HCT116 (cell line): Measurements from ENCODE around the gene GGCX. TPM values are rescaled to one million over a fixed set of nuclear protein-coding genes. Genes with fewer than 3 reads are reported as not detected.

Source experiments
- ATAC-seq: fragments of 200-7000 bp; cut with Tn5 transposase; 2 replicates; pipeline ENCODE4 v1.9.1; 2020; ENCODE audit warnings: mild to moderate bottlenecking, moderate library complexity
- BruUV-seq: library from RNA; stranded (reverse); fragments of 400-500 nt; replicated peaks from 2 replicates; lab custom pipeline; 2021; lab: Mats Ljungman, UMichigan
- CTCF ChIA-PET: fragments of 300-600 bp; sonication (Branson Sonifier 250); formaldehyde crosslinking; loops from one replicate; lab custom pipeline; 2021; ENCODE audit warnings: antibody characterized with exemption; lab: Charles Lee
- POLR2A ChIA-PET: fragments of 300-600, 350-600 bp; sonication (Branson Sonifier 250); formaldehyde crosslinking; loops from one replicate; lab custom pipeline; 2021; ENCODE audit warnings: antibody characterized with exemption; lab: Charles Lee
- RAD21 ChIA-PET, 2 experiments: fragments of 300-600 bp; sonication (Branson Sonifier 250); formaldehyde crosslinking; loops; one replicate each; lab custom pipeline; 2023; ENCODE audit warnings: low total read pairs in 2 of 2; ENCODE audit not compliant: uncharacterized antibody in 2 of 2, unreplicated experiment in 2 of 2, low non-redundant PET in 1 of 2; lab: Charles Lee
- DNase-seq: peaks from one replicate; pipeline ENCODE4 v3.0.0-alpha.2; 2010; ENCODE audit warnings: low read depth, low spot score
- H2AFZ ChIP-seq: fragments of 200-600 bp; shearing (Covaris generic), sonication (generic); 2 replicates; pipeline ENCODE4 v1.6.1; 2017; ENCODE audit warnings: low read depth, mixed run types, mixed read lengths, antibody characterized with exemption, low read length; ENCODE audit not compliant: poor library complexity, severe bottlenecking
- H3K27ac ChIP-seq: 2 replicates; pipeline ENCODE4 v1.5.1; 2012; ENCODE audit warnings: low read depth, low read length
- H3K27me3 ChIP-seq: fragments of 200-600 bp; sonication (generic); 2 replicates; pipeline ENCODE4 v1.6.1; 2016; ENCODE audit warnings: mixed run types, low read length, mixed read lengths; ENCODE audit not compliant: insufficient read depth
- H3K36me3 ChIP-seq, 2 experiments: fragments of 200-500 bp in 1 of 2; fragments of 200-600 bp in 1 of 2; sonication (Bioruptor generic) in 1 of 2; sonication (generic) in 1 of 2; 2 replicates each; pipeline versions ENCODE4 v1.5.1 to v1.6.1; 2014 to 2016; ENCODE audit warnings: low read length in 2 of 2, inconsistent platforms in 1 of 2, mixed read lengths in 1 of 2, mixed run types in 1 of 2; ENCODE audit not compliant: insufficient read depth in 2 of 2, control insufficient read depth in 1 of 2
- H3K4me1 ChIP-seq, 2 experiments: fragments of 200-600 bp in 1 of 2; sonication (generic) in 1 of 2; 2 replicates each; pipeline versions ENCODE4 v1.5.1 to v1.6.1; 2012 to 2017; ENCODE audit warnings: low read length in 2 of 2, inconsistent platforms in 1 of 2, mild to moderate bottlenecking in 1 of 2, mixed read lengths in 1 of 2, mixed run types in 1 of 2, moderate library complexity in 1 of 2; ENCODE audit not compliant: insufficient read depth in 2 of 2, control insufficient read depth in 1 of 2
- H3K4me2 ChIP-seq: fragments of 200-600 bp; sonication (generic); 2 replicates; pipeline ENCODE4 v1.6.1; 2017; ENCODE audit warnings: mixed run types, low read length, mixed read lengths
- H3K4me3 ChIP-seq, 2 experiments: fragments of 200-600 bp in 1 of 2; sonication (generic) in 1 of 2; replicated peaks in 1 of 2; 2 replicates each; pipeline ENCODE4 v1.5.1; 2011 to 2016; ENCODE audit warnings: low read length in 2 of 2, control low read depth in 1 of 2, low read depth in 1 of 2, mild to moderate bottlenecking in 1 of 2, mixed read lengths in 1 of 2, mixed run types in 1 of 2
- H3K79me2 ChIP-seq: fragments of 200-600 bp; sonication (generic); 2 replicates; pipeline ENCODE4 v1.6.1; 2017; ENCODE audit warnings: mild to moderate bottlenecking, mixed run types, low read length, moderate library complexity, mixed read lengths; ENCODE audit not compliant: insufficient read depth
- H3K9ac ChIP-seq: fragments of 200-600 bp; sonication (generic); 2 replicates; pipeline ENCODE4 v1.6.1; 2016; ENCODE audit warnings: low read length, mixed read lengths
- H3K9me2 ChIP-seq: fragments of 200-600 bp; sonication (generic), shearing (Covaris generic); 2 replicates; pipeline ENCODE4 v1.6.1; 2017; ENCODE audit warnings: mixed run types, mild to moderate bottlenecking, moderate library complexity; ENCODE audit not compliant: insufficient read depth
- H3K9me3 ChIP-seq, 2 experiments: fragments of 200-500 bp in 1 of 2; fragments of 200-600 bp in 1 of 2; sonication (Bioruptor generic) in 1 of 2; sonication (generic) in 1 of 2; 2 replicates each; pipeline ENCODE4 v1.6.1; 2014 to 2017; ENCODE audit warnings: low read length in 2 of 2, mixed read lengths in 2 of 2, inconsistent platforms in 1 of 2, low read depth in 1 of 2, mild to moderate bottlenecking in 1 of 2, mixed run types in 1 of 2, moderate library complexity in 1 of 2; ENCODE audit not compliant: control insufficient read depth in 1 of 2, insufficient read depth in 1 of 2
- H4K20me1 ChIP-seq: fragments of 200-600 bp; sonication (generic), shearing (Covaris generic); 2 replicates; pipeline ENCODE4 v1.6.1; 2017; ENCODE audit warnings: mixed run types, mild to moderate bottlenecking, moderate library complexity; ENCODE audit not compliant: insufficient read depth
- CEBPB ChIP-seq: IDR thresholded peaks from 2 replicates; pipeline ENCODE4 v1.6.1; 2012; ENCODE audit warnings: low read depth
- EGR1 ChIP-seq: IDR thresholded peaks from 2 replicates; pipeline ENCODE4 v1.6.1; 2012; ENCODE audit warnings: low read depth
- EZH2 ChIP-seq: fragments of 200-600 bp; sonication (generic); IDR thresholded peaks from 2 replicates; pipeline ENCODE4 v1.6.1; 2017; ENCODE audit warnings: antibody characterized with exemption, mixed run types
- EZH2phosphoT487 ChIP-seq: fragments of 200-600 bp; IDR thresholded peaks from 2 replicates; pipeline ENCODE4 v1.6.1; 2018; ENCODE audit warnings: antibody characterized with exemption, borderline replicate concordance
- FOSL1 ChIP-seq: IDR thresholded peaks from 2 replicates; pipeline ENCODE4 v1.6.1; 2012; ENCODE audit warnings: low read depth
- JUND ChIP-seq: IDR thresholded peaks from 2 replicates; pipeline ENCODE4 v1.6.1; 2012
- POLR2AphosphoS5 ChIP-seq: IDR thresholded peaks from 2 replicates; pipeline ENCODE4 v1.6.1; 2011; ENCODE audit warnings: mild to moderate bottlenecking, low read depth, low read length, moderate library complexity
- SIN3A ChIP-seq: IDR thresholded peaks from 2 replicates; pipeline ENCODE4 v1.6.1; 2012; ENCODE audit warnings: low read depth
- SP1 ChIP-seq: IDR thresholded peaks from 2 replicates; pipeline ENCODE4 v1.6.1; 2012; ENCODE audit warnings: low read depth
- YY1 ChIP-seq: IDR thresholded peaks from 2 replicates; pipeline ENCODE4 v1.6.1; 2011; ENCODE audit warnings: low read length, low read depth, moderate library complexity, mild to moderate bottlenecking; ENCODE audit not compliant: insufficient replicate concordance; ENCODE audit errors: extremely low read depth
- ZFX ChIP-seq: fragments of 450-650 bp; IDR thresholded peaks from 2 replicates; pipeline ENCODE4 v1.6.1; 2017
- ZNF274 ChIP-seq: fragments of 200-500 bp; sonication (Bioruptor generic); IDR thresholded peaks from 2 replicates; pipeline ENCODE4 v1.6.1; 2014; ENCODE audit warnings: mild to moderate bottlenecking, low read depth, low read length, inconsistent platforms
- intact Hi-C: fragments of 100-400 bp; cut with micrococcal nuclease; formaldehyde crosslinking; loops from 2 replicates; pipeline ENCODE4 v1.10.0; 2022
- total RNA-seq: library from RNA; stranded (reverse); gene quantifications from one replicate; pipeline ENCODE4 v1.2.1, GENCODE V29; 2021; ENCODE audit not compliant: unreplicated experiment
- TF ChIP-seq, protein P1 (sequence below): IDR thresholded peaks from 2 replicates; pipeline ENCODE4 v1.6.1; 2012
- TF ChIP-seq, protein P2 (sequence below): IDR thresholded peaks from 2 replicates; pipeline ENCODE4 v1.6.1; 2012; ENCODE audit warnings: low read depth
- TF ChIP-seq, protein P3 (sequence below): IDR thresholded peaks from 2 replicates; pipeline ENCODE4 v1.6.1; 2011; ENCODE audit warnings: mild to moderate bottlenecking, low read length, moderate library complexity; ENCODE audit not compliant: insufficient replicate concordance; ENCODE audit errors: extremely low read depth
- TF ChIP-seq, protein P4 (sequence below), 3 experiments: fragments of 200-600 bp in 1 of 3; sonication (generic) in 1 of 3; IDR thresholded peaks in 2 of 3; conservative IDR thresholded peaks in 1 of 3; 2 replicates each; pipeline ENCODE4 v1.5.1; 2012 to 2017; ENCODE audit warnings: low read depth in 2 of 3, low read length in 2 of 3, antibody characterized with exemption in 1 of 3, borderline replicate concordance in 1 of 3, control low read depth in 1 of 3, mild to moderate bottlenecking in 1 of 3, mixed read lengths in 1 of 3, mixed run types in 1 of 3, moderate library complexity in 1 of 3; ENCODE audit not compliant: insufficient read depth in 1 of 3

Gene GGCX
- total RNA-seq, 1 experiment from 2014 or later: 43.5 TPM

DNA sequence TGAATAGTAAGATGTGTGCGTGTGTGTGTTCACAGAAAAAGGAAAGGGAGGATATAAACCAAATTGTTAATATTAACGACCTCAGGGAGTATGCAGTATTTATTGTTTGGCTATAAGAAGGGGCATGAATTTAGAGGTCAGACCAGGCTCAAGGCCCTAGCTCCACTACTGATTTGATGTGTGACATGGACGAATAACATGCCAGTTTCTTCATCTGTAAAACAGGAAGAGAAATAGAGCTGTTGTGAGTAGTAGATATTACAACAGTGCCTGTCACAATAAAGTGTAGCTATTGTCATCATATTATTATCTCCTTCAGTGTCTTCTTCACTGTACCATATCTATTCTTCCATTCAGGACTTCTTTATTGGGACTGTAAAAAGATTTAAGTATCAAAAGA, 26.4 kb downstream of the GGCX start:
- ChIA-PET POLR2A (interaction anchor here (0.9 to 1.8 kb wide), 5 partner anchors 10 to 118 kb away, joined by 3 to 5 read pairs (median 4); no protein-coding TSS in a partner anchor), CTCF (no interaction called here), RAD21 (no interaction called here)
- no peak overlapping the region for H3K27ac ChIP-seq
- H3K9me2 ChIP-seq: no peaks in the 10 kb centered on the region
- H3K9ac ChIP-seq: no peak overlapping the region
- ATAC-seq: no peak
- no peak overlapping the region for H3K4me2 ChIP-seq
- H3K4me3 ChIP-seq: no peak overlapping the region
- peaks cover 0 to 2% of the 10 kb centered on the region in 2 experiments; a peak in 2 of 4 replicates for H3K36me3 ChIP-seq
- H3K27me3 ChIP-seq: no peaks in the 10 kb centered on the region
- intact Hi-C loops: no loop called here
- peaks cover under 1% of the 10 kb centered on the region; the same call in 1 of the 2 replicates for H4K20me1 ChIP-seq
- no peak overlapping the region for H2AFZ ChIP-seq
- H3K9me3 ChIP-seq: no peaks in the 10 kb centered on the region
- H3K4me1 ChIP-seq: peaks cover 12 to 24% of the 10 kb centered on the region in 2 experiments; a peak in 3 of 4 replicates
- TF ChIP-seq EGR1 (no peak), FOSL1 (no peak), ZNF274 (no peak), JUND (no peak), CEBPB (no peak), EZH2phosphoT487 (no peak), SP1 (no peak), ZFX (no peak), SIN3A (no peak), EZH2 (no peak), YY1 (no peak), POLR2AphosphoS5 (no peak)
- TF ChIP-seq, protein P1, sequence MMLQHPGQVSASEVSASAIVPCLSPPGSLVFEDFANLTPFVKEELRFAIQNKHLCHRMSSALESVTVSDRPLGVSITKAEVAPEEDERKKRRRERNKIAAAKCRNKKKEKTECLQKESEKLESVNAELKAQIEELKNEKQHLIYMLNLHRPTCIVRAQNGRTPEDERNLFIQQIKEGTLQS: no peak
- TF ChIP-seq, protein P2, sequence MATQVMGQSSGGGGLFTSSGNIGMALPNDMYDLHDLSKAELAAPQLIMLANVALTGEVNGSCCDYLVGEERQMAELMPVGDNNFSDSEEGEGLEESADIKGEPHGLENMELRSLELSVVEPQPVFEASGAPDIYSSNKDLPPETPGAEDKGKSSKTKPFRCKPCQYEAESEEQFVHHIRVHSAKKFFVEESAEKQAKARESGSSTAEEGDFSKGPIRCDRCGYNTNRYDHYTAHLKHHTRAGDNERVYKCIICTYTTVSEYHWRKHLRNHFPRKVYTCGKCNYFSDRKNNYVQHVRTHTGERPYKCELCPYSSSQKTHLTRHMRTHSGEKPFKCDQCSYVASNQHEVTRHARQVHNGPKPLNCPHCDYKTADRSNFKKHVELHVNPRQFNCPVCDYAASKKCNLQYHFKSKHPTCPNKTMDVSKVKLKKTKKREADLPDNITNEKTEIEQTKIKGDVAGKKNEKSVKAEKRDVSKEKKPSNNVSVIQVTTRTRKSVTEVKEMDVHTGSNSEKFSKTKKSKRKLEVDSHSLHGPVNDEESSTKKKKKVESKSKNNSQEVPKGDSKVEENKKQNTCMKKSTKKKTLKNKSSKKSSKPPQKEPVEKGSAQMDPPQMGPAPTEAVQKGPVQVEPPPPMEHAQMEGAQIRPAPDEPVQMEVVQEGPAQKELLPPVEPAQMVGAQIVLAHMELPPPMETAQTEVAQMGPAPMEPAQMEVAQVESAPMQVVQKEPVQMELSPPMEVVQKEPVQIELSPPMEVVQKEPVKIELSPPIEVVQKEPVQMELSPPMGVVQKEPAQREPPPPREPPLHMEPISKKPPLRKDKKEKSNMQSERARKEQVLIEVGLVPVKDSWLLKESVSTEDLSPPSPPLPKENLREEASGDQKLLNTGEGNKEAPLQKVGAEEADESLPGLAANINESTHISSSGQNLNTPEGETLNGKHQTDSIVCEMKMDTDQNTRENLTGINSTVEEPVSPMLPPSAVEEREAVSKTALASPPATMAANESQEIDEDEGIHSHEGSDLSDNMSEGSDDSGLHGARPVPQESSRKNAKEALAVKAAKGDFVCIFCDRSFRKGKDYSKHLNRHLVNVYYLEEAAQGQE: no peak
- TF ChIP-seq, protein P3, sequence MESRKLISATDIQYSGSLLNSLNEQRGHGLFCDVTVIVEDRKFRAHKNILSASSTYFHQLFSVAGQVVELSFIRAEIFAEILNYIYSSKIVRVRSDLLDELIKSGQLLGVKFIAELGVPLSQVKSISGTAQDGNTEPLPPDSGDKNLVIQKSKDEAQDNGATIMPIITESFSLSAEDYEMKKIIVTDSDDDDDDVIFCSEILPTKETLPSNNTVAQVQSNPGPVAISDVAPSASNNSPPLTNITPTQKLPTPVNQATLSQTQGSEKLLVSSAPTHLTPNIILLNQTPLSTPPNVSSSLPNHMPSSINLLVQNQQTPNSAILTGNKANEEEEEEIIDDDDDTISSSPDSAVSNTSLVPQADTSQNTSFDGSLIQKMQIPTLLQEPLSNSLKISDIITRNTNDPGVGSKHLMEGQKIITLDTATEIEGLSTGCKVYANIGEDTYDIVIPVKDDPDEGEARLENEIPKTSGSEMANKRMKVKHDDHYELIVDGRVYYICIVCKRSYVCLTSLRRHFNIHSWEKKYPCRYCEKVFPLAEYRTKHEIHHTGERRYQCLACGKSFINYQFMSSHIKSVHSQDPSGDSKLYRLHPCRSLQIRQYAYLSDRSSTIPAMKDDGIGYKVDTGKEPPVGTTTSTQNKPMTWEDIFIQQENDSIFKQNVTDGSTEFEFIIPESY: no peak
- TF ChIP-seq, protein P4, sequence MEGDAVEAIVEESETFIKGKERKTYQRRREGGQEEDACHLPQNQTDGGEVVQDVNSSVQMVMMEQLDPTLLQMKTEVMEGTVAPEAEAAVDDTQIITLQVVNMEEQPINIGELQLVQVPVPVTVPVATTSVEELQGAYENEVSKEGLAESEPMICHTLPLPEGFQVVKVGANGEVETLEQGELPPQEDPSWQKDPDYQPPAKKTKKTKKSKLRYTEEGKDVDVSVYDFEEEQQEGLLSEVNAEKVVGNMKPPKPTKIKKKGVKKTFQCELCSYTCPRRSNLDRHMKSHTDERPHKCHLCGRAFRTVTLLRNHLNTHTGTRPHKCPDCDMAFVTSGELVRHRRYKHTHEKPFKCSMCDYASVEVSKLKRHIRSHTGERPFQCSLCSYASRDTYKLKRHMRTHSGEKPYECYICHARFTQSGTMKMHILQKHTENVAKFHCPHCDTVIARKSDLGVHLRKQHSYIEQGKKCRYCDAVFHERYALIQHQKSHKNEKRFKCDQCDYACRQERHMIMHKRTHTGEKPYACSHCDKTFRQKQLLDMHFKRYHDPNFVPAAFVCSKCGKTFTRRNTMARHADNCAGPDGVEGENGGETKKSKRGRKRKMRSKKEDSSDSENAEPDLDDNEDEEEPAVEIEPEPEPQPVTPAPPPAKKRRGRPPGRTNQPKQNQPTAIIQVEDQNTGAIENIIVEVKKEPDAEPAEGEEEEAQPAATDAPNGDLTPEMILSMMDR (IDR thresholded peaks at IDR 0.05 in 2 of 3, conservative IDR thresholded peaks at IDR 0.05 in 1 of 3; ENCODE audit: borderline replicate concordance in 1 of 3, insufficient read depth in 1 of 3, low read depth in 2 of 3, low read length in 2 of 3): no peak
- no peak for DNase-seq
- no TSS peak for BruUV-seq
- peaks cover 28% of the 10 kb centered on the region for H3K79me2 ChIP-seq
